Esophagus squamous epithelium (tissue), 4 donors: Measurements from ENCODE around the gene PRKAR2B.

Experiments used
- POLR2A ChIP-seq, 4 donors: fragments of 450-650 bp; IDR thresholded peaks; one replicate each; pipeline ENCODE4 v1.6.1; 2017; ENCODE audit warnings: antibody characterized with exemption in 4 of 4, mild to moderate bottlenecking in 4 of 4, moderate library complexity in 3 of 4
- TF ChIP-seq, protein P1 (sequence below), 6 experiments: fragments of 450-650 bp in 4 of 6; fragments of 200-600 bp in 2 of 6; sonication (generic) in 2 of 6; IDR thresholded peaks; one replicate each; pipeline ENCODE4 v1.5.1; 2016 to 2019; ENCODE audit warnings: antibody characterized with exemption in 6 of 6, mild to moderate bottlenecking in 4 of 6, moderate library complexity in 4 of 6

DNA sequence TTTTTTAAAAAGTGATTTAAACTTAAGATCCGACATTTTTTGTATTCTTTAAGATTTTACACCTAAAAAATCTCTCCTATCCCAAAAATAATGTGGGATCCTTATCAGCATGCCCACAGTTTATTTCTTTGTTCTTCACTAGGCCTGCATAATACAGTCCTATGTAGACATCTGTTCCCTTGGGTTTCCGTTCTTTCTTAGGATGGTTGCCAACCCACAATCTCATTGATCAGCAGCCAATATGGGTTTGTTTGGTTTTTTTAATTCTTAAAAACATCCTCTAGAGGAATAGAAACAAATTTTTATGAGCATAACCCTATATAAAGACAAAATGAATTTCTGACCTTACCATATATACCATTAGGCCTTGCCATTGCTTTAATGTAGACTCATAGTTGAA lies 115.9 kb downstream of the PRKAR2B start:
- TF ChIP-seq, protein P1, sequence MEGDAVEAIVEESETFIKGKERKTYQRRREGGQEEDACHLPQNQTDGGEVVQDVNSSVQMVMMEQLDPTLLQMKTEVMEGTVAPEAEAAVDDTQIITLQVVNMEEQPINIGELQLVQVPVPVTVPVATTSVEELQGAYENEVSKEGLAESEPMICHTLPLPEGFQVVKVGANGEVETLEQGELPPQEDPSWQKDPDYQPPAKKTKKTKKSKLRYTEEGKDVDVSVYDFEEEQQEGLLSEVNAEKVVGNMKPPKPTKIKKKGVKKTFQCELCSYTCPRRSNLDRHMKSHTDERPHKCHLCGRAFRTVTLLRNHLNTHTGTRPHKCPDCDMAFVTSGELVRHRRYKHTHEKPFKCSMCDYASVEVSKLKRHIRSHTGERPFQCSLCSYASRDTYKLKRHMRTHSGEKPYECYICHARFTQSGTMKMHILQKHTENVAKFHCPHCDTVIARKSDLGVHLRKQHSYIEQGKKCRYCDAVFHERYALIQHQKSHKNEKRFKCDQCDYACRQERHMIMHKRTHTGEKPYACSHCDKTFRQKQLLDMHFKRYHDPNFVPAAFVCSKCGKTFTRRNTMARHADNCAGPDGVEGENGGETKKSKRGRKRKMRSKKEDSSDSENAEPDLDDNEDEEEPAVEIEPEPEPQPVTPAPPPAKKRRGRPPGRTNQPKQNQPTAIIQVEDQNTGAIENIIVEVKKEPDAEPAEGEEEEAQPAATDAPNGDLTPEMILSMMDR (IDR thresholded peaks at IDR 0.05): no peak
- no peak for TF ChIP-seq POLR2A (IDR thresholded peaks at IDR 0.05)
